Naive thymus-derived CD8-positive, alpha-beta T cell (primary cell): ENCODE measurements around the gene TGFB2. TPM values are rescaled to one million over a fixed set of nuclear protein-coding genes. Genes with fewer than 3 reads are reported as not detected.

Source experiments
- ATAC-seq, 2 donors: fragments of 150-1000 bp; cut with Tn5 transposase in 1 of 2; sonication (Bioruptor Pico), chemical (Tn5 transposase) in 1 of 2; 1 replicate in 1 of 2; 2 replicates in 1 of 2; pipeline ENCODE4 v1.10.0; 2021; ENCODE audit warnings: mild to moderate bottlenecking in 2 of 2, moderate library complexity in 2 of 2
- POLR2A ChIA-PET: fragments of 350-600 bp; sonication (Branson Sonifier 250); formaldehyde crosslinking; loops from one replicate; lab custom pipeline; 2021; ENCODE audit warnings: antibody characterized with exemption; lab: Charles Lee
- DNase-seq, 10 donors: peaks; one replicate each; pipeline versions ENCODE4 v3.0.0 to v3.0.0-alpha.2; 2020 to 2022
- H3K27ac Mint-ChIP-seq, 10 donors: one replicate each; pipeline ENCODE4 v1.8.0; 2020 to 2022; ENCODE audit warnings: mild to moderate bottlenecking in 10 of 10, mixed read lengths in 10 of 10, moderate library complexity in 4 of 10, inconsistent platforms in 1 of 10
- H3K27me3 Mint-ChIP-seq, 5 donors: one replicate each; pipeline ENCODE4 v1.8.0; 2021 to 2022; ENCODE audit warnings: mixed read lengths in 5 of 5
- H3K36me3 Mint-ChIP-seq, 3 donors: one replicate each; pipeline ENCODE4 v1.8.0; 2020 to 2022; ENCODE audit warnings: mixed read lengths in 3 of 3, mild to moderate bottlenecking in 2 of 3, inconsistent platforms in 1 of 3
- H3K4me1 Mint-ChIP-seq, 4 donors: one replicate each; pipeline ENCODE4 v1.8.0; 2021 to 2022; ENCODE audit warnings: mixed read lengths in 4 of 4
- H3K4me3 Mint-ChIP-seq, 10 donors: one replicate each; pipeline ENCODE4 v1.8.0; 2020 to 2022; ENCODE audit warnings: mild to moderate bottlenecking in 10 of 10, mixed read lengths in 10 of 10, moderate library complexity in 6 of 10, inconsistent platforms in 1 of 10
- H3K9me3 Mint-ChIP-seq, 9 donors: one replicate each; pipeline ENCODE4 v1.8.0; 2020 to 2022; ENCODE audit warnings: mixed read lengths in 9 of 9, mild to moderate bottlenecking in 3 of 9, inconsistent platforms in 1 of 9, moderate library complexity in 1 of 9
- polyA plus RNA-seq, 3 donors: library from polyadenylated mRNA; unstranded; fragments of 300-500 nt; fragmentation: Illumina TruSeq; gene quantifications; one replicate each; pipeline ENCODE4 v1.2.3, GENCODE V29; 2021
- total RNA-seq, 8 experiments: library from RNA in 2 of 8; stranded (reverse) in 2 of 8; gene quantifications; one replicate each; pipeline ENCODE4 v1.2.3 and lab custom pipeline; 2021 to 2026

Gene TGFB2
- total and polyA plus RNA-seq, 5 experiments from 2014 or later, result 0.16 TPM; not detected in 4

GRCh38 chr1:218367118-218367517 lies 22.0 kb downstream of the TGFB2 start:
- DNase-seq, result no peak
- Mint-ChIP-seq H3K27me3 (peaks cover 0 to 7% (median 3%) of the 10 kb centered on the region in 5 donors), H3K4me3 (no peak overlapping the region), H3K27ac (no peak overlapping the region), H3K4me1 (no peaks in the 10 kb centered on the region), H3K36me3 (no peaks in the 10 kb centered on the region), H3K9me3 (no peaks in the 10 kb centered on the region)
- POLR2A ChIA-PET, result no interaction called here
- ATAC-seq, result no peak

- Mint-ChIP-seq H3K4me3 (no peak overlapping the region), H3K27me3 (peaks cover 1 to 11% (median 5%) of the 10 kb centered on the region in 5 donors), H3K36me3 (no peaks in the 10 kb centered on the region), H3K9me3 (no peaks in the 10 kb centered on the region), H3K4me1 (no peaks in the 10 kb centered on the region), H3K27ac (no peak overlapping the region)
- DNase-seq (no peak), ATAC-seq (no peak)
- POLR2A ChIA-PET, result no interaction called here
These were observed 23.6 kb downstream of the TGFB2 start for GRCh38 chr1:218368686-218369085.

- H3K4me3 Mint-ChIP-seq, result no peak overlapping the region
- no peak overlapping the region for H3K27ac Mint-ChIP-seq
- ATAC-seq, result no peak
- DNase-seq, result no peak
- H3K9me3 Mint-ChIP-seq, result no peaks in the 10 kb centered on the region
- peaks cover 1 to 11% (median 5%) of the 10 kb centered on the region in 5 donors for H3K27me3 Mint-ChIP-seq
- no peaks in the 10 kb centered on the region for H3K36me3 Mint-ChIP-seq
- POLR2A ChIA-PET, result no interaction called here
- no peaks in the 10 kb centered on the region for H3K4me1 Mint-ChIP-seq
These were observed 24.8 kb downstream of the TGFB2 start for GRCh38 chr1:218369688-218370511.

GRCh38 chr1:218371927-218372672 lies 27.0 kb downstream of the TGFB2 start:
- DNase-seq, result no peak
- Mint-ChIP-seq H3K27me3 (peaks cover 2 to 11% (median 9%) of the 10 kb centered on the region in 5 donors), H3K9me3 (no peaks in the 10 kb centered on the region), H3K4me3 (no peak overlapping the region), H3K36me3 (no peaks in the 10 kb centered on the region), H3K27ac (no peak overlapping the region), H3K4me1 (peaks cover 0 to 3% (median 2%) of the 10 kb centered on the region in 4 donors)
- POLR2A ChIA-PET, result no interaction called here
- no peak for ATAC-seq

DNA sequence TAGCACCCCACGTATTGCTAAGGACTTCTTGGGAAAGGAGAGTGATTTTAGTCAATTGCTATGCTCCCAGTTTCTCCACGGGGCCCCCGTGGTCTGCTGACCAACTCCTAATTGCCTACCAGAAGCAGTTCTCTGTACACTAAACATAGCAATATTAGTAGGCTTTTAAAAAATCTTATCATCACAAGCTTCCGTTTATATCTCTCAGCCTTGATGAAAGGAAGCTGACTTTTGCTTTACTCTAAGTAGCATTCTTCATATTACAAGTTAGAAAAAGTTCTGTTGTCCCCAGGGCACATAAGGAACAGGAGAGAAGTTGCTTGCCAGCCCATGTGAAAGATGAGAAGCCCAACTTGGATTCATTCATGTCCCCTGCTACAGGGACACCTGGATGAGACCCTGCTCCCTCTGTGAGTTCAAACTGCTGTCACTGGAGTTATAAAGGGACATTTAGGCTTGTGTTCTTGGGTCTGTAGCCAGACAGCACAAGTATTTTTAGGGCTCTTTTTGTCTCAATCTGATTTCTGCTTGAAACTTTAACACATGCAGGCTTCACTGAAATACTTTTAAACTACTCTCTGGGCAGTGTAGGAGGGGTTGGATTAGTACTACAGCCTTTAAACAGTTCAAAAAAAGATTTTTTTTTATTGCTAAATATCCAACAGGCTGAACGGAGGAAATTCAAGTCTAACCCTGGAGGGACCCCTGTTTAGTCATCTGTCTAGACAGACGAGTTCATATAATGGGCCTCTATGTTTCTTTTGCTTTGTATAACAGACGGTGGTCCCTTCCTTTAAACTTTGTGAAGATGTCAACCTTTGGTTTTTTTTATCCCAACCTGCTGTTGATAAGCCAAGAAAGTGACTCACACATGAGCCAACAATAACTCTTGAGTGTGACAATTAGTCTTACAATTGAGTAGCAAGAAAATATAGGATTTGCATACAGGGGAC lies 29.5 kb downstream of the TGFB2 start:
- Mint-ChIP-seq H3K4me3 (no peak overlapping the region), H3K9me3 (no peaks in the 10 kb centered on the region), H3K36me3 (no peaks in the 10 kb centered on the region), H3K27me3 (peaks cover 2 to 19% (median 8%) of the 10 kb centered on the region in 5 donors), H3K27ac (no peak overlapping the region), H3K4me1 (peaks cover 3 to 9% (median 9%) of the 10 kb centered on the region in 4 donors)
- ATAC-seq (no peak), DNase-seq (no peak)
- POLR2A ChIA-PET, result no interaction called here

- ATAC-seq (no peak), DNase-seq (no peak)
- Mint-ChIP-seq H3K27ac (no peak overlapping the region), H3K4me3 (no peak overlapping the region), H3K9me3 (no peaks in the 10 kb centered on the region), H3K4me1 (peaks cover 3 to 9% (median 9%) of the 10 kb centered on the region in 4 donors), H3K36me3 (no peaks in the 10 kb centered on the region), H3K27me3 (peaks cover 5 to 20% (median 9%) of the 10 kb centered on the region in 5 donors)
- POLR2A ChIA-PET, result no interaction called here
These were observed 31.6 kb downstream of the TGFB2 start for GRCh38 chr1:218376722-218377121.

DNA sequence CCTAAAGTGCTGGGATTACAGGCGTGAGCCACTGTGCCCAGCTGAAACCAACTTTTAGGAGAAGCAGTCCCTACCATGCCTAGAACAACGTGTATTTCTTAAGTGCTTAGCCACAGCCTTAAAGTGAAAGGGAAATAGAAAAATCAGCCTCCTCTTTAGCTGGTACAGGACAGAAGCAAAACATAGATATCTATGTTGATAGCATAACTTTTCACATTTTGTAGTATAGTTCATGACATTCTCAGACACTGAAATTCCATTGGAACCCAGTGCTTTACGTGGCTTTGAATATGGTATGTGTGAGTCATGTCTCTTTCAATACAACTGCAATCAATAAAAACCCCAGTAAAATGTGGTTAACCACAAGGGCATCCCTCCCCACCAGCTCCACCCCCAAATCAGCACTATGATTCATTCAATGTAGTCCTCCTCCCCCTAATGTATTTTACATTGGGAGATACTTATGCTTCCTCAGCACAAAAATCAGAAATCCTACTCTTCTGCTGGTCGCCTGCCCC lies 32.1 kb downstream of the TGFB2 start:
- POLR2A ChIA-PET, result no interaction called here
- peak overlapping the region in 2 of 10 donors; percentile 12 to 15 for H3K4me3 Mint-ChIP-seq
- H3K9me3 Mint-ChIP-seq, result no peaks in the 10 kb centered on the region
- H3K36me3 Mint-ChIP-seq, result no peaks in the 10 kb centered on the region
- H3K4me1 Mint-ChIP-seq, result peaks cover 3 to 9% (median 9%) of the 10 kb centered on the region in 4 donors
- ATAC-seq (peak; percentile 71 to 93), DNase-seq (peak in 5 of 10 donors; percentile 4 to 64 (median 31))
- H3K27ac Mint-ChIP-seq, result peak overlapping the region in 1 of 10 donors; percentile 8
- H3K27me3 Mint-ChIP-seq, result peaks cover 5 to 16% (median 9%) of the 10 kb centered on the region in 5 donors

DNA sequence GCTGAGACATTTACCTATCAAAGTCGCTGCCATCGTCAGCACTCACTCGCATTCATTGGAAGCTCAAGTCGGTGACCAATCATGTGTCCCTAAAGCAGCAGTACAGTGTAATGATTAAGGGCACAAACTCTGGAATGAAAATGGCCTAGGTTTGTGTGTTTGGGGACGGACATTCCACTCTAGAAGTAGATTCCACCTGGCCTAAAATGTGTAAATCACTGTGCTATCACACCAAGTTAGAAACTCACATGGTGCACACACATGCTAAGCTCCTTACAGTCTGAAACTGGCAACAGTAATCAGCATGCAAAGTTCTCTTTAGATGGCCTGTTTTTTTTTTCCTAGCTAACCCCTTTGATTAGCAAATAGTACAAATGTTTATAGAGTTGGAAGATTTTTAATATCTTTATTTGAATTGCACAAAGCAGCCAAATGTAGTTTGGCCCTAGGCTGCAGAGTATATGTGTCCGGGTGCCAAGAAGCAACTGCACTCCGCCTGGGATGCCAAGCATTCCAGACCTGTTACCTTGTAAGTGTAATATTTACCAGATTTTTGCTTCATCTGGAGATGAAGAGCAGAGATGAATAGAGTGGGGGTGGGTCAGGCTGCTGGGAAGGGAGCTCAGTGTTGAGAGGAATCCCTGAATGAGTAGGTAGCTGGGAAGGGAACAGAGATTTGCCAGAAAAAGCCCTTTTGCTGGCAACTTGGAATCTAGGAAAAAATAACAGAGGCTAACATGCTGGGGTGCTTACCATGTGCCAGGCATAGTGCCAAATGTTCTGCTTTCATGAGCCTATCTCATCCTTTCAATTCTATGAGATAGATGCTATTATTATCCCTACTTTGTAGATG lies 35.2 kb downstream of the TGFB2 start:
- Mint-ChIP-seq H3K9me3 (no peaks in the 10 kb centered on the region), H3K36me3 (no peaks in the 10 kb centered on the region), H3K27me3 (peaks cover 3 to 24% (median 13%) of the 10 kb centered on the region in 5 donors), H3K4me3 (no peak overlapping the region), H3K27ac (no peak overlapping the region), H3K4me1 (peaks cover 3 to 9% (median 9%) of the 10 kb centered on the region in 4 donors)
- no peak for ATAC-seq
- POLR2A ChIA-PET, result no interaction called here
- no peak for DNase-seq

DNA sequence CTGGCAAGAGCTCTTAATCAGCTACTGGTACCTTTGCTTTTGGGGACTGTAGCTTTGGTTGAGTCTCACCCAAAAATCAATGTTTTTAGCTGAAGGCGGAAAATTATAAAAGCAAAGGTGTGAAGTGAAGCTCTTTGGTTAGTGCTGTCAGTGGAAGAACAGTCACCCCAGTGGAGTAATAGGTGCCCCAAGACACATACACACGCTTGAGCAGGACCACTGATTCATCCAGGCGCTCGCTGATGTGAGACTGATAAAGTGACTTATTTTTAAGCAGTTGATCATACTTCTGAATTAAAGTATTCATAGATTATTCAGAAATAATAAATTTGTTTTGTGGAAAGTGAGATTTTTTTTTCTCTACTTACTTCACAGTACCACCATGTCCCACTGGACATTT lies 37.1 kb downstream of the TGFB2 start:
- no peak overlapping the region for H3K27ac Mint-ChIP-seq
- H3K27me3 Mint-ChIP-seq, result peaks cover 3 to 25% (median 8%) of the 10 kb centered on the region in 5 donors
- POLR2A ChIA-PET, result no interaction called here

DNA sequence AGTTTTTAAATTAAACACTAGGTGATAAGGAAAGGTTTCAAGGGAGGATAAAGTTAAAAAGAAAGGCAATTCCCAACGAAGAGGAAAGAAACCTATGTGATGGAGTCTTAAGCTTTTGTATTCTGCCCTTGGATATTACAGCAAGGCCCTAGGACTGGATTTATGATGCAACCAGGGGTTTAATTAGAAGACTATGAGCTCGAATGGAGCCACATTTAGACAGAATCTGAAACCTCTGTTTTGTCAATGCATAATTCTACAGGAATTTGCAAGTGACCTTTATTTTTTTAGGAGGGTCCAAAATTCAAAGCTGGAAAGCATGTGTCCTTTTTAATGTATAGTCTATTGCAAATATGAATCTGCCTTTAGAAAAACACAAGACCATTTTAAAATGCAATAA lies 37.9 kb downstream of the TGFB2 start:
- peaks cover 3 to 25% (median 8%) of the 10 kb centered on the region in 5 donors for H3K27me3 Mint-ChIP-seq
- no peaks in the 10 kb centered on the region for H3K9me3 Mint-ChIP-seq
- no peaks in the 10 kb centered on the region for H3K36me3 Mint-ChIP-seq
- POLR2A ChIA-PET, result no interaction called here
- ATAC-seq, result no peak
- no peak overlapping the region for H3K4me3 Mint-ChIP-seq
- H3K27ac Mint-ChIP-seq, result no peak overlapping the region
- H3K4me1 Mint-ChIP-seq, result no peaks in the 10 kb centered on the region
- DNase-seq, result no peak

More for the DNA sequence above, 37.1 kb downstream of the TGFB2 start:
- no peak for DNase-seq
- no peak for ATAC-seq
- Mint-ChIP-seq H3K4me3 (no peak overlapping the region), H3K4me1 (peaks cover 1 to 5% (median 5%) of the 10 kb centered on the region in 4 donors), H3K36me3 (no peaks in the 10 kb centered on the region), H3K9me3 (no peaks in the 10 kb centered on the region)

DNA sequence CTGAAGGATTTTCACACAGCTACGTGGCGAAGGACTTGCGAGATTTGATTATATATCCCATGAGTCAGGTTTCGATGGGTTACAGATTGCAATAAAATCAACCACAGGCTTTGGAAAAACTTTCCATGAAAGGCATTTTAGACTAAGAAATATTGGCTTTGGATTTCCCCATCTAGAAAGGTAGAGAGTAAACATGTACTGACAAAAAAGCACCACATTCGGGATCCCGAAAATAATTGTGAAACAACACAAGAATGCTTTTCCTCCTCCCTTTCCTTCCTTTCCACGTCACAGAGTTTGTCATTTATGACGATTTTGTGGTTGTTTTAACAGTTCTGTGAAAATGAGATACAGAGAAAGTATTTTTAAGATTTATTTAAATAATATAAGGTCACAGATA lies 38.5 kb downstream of the TGFB2 start:
- POLR2A ChIA-PET, result no interaction called here
- no peak overlapping the region for H3K4me3 Mint-ChIP-seq
- no peaks in the 10 kb centered on the region for H3K9me3 Mint-ChIP-seq
- no peaks in the 10 kb centered on the region for H3K4me1 Mint-ChIP-seq
- H3K27ac Mint-ChIP-seq, result no peak overlapping the region
- ATAC-seq (no peak), DNase-seq (no peak)
- H3K27me3 Mint-ChIP-seq, result peaks cover under 1 to 25% (median 8%) of the 10 kb centered on the region in 5 donors
- H3K36me3 Mint-ChIP-seq, result no peaks in the 10 kb centered on the region
